Ishikawa (cell line): ENCODE results near the gene APLN.

Experiments used
- CEBPB ChIP-seq: IDR thresholded peaks from 2 replicates; pipeline ENCODE4 v1.6.1; 2012
- EGR1 ChIP-seq: IDR thresholded peaks from 2 replicates; pipeline ENCODE4 v1.6.1; 2012
- EP300 ChIP-seq: IDR thresholded peaks from 2 replicates; pipeline ENCODE4 v1.6.1; 2012; ENCODE audit warnings: borderline replicate concordance
- FOXM1 ChIP-seq: IDR thresholded peaks from 2 replicates; pipeline ENCODE4 v1.6.1; 2012; ENCODE audit warnings: low read depth, borderline replicate concordance
- MAX ChIP-seq: IDR thresholded peaks from 2 replicates; pipeline ENCODE4 v1.6.1; 2012
- NFIC ChIP-seq: IDR thresholded peaks from 2 replicates; pipeline ENCODE4 v1.6.1; 2012
- REST ChIP-seq: IDR thresholded peaks from 2 replicates; pipeline ENCODE4 v1.6.1; 2012; ENCODE audit warnings: low read depth, mild to moderate bottlenecking
- TAF1 ChIP-seq: IDR thresholded peaks from 2 replicates; pipeline ENCODE4 v1.6.1; 2012; ENCODE audit warnings: low read depth, mild to moderate bottlenecking
- TCF12 ChIP-seq: IDR thresholded peaks from 2 replicates; pipeline ENCODE4 v1.6.1; 2012; ENCODE audit warnings: low read depth
- TEAD4 ChIP-seq: IDR thresholded peaks from 2 replicates; pipeline ENCODE4 v1.6.1; 2012
- USF1 ChIP-seq: IDR thresholded peaks from 2 replicates; pipeline ENCODE4 v1.6.1; 2012
- YY1 ChIP-seq: IDR thresholded peaks from 2 replicates; pipeline ENCODE4 v1.6.1; 2012; ENCODE audit warnings: low read depth
- ZBTB7A ChIP-seq: IDR thresholded peaks from 2 replicates; pipeline ENCODE4 v1.6.1; 2012; ENCODE audit warnings: low read depth

- TF ChIP-seq YY1 (no peak), FOXM1 (no peak), EGR1 (no peak), TAF1 (no peak), EP300 (no peak), REST (no peak), TCF12 (no peak), MAX (no peak), NFIC (no peak), USF1 (no peak), ZBTB7A (no peak), CEBPB (no peak), TEAD4 (no peak)
These were observed 40.1 kb downstream of the APLN start for GRCh38 chrX:129614481-129615255.
